Measurements from ENCODE around the gene RAB3IL1. TPM values are rescaled to one million over a fixed set of nuclear protein-coding genes. Genes with fewer than 3 reads are reported as not detected.
A peak's percentile ranks its signal among the peaks of the same experiment; 100 is the strongest.

The RAB3IL1 gene
- total and polyA plus RNA-seq, 8 donors, result 9.3 to 15.4 (median 11.1) TPM

GRCh38 chr11:61872935-61873565 lies 44.3 kb downstream of the RAB3IL1 start:
- ATAC-seq (no peak), DNase-seq (no peak)
- Histone ChIP-seq H3K36me3 (peaks cover 0 to 1% of the 10 kb centered on the region in 2 donors), H3K27ac (no peak overlapping the region), H3K4me3 (no peak overlapping the region), H3K9me3 (no peaks in the 10 kb centered on the region), H3K27me3 (peaks cover 0 to 8% of the 10 kb centered on the region in 2 donors), H3K4me1 (peaks cover 0 to 7% of the 10 kb centered on the region in 2 donors)
- no peak for TF ChIP-seq CTCF (IDR thresholded peaks at IDR 0.05)
- intact Hi-C loops (cut with DNase I), result no loop called here

GRCh38 chr11:61871158-61871597 lies 46.2 kb downstream of the RAB3IL1 start:
- DNase-seq (peak; percentile 57 to 92 (median 74)), ATAC-seq (peak; percentile 94)
- H3K4me3 ChIP-seq, result no peak overlapping the region
- H3K27me3 ChIP-seq, result peaks cover 0 to 8% of the 10 kb centered on the region in 2 donors
- H3K27ac ChIP-seq, result no peak overlapping the region
- H3K36me3 ChIP-seq, result peaks cover 0 to 5% of the 10 kb centered on the region in 2 donors
- H3K9me3 ChIP-seq, result no peaks in the 10 kb centered on the region
- H3K4me1 ChIP-seq, result peaks cover 0 to 7% of the 10 kb centered on the region in 2 donors
- intact Hi-C loops (cut with DNase I), result no loop called here
- peak; percentile 80 to 86 for TF ChIP-seq CTCF (IDR thresholded peaks at IDR 0.05)

- H3K27me3 ChIP-seq, result peaks cover 0 to 8% of the 10 kb centered on the region in 2 donors
- intact Hi-C loops (cut with DNase I), result no loop called here
- no peak overlapping the region for H3K27ac ChIP-seq
- ATAC-seq, result no peak
- no peak overlapping the region for H3K4me3 ChIP-seq
- H3K36me3 ChIP-seq, result peaks cover 0 to 11% of the 10 kb centered on the region in 2 donors
- TF ChIP-seq CTCF (IDR thresholded peaks at IDR 0.05), result no peak
- no peak for DNase-seq
- H3K9me3 ChIP-seq, result no peaks in the 10 kb centered on the region
- H3K4me1 ChIP-seq, result peaks cover 0 to 7% of the 10 kb centered on the region in 2 donors
Observed at GRCh38 chr11:61870541-61871031, 46.8 kb downstream of the RAB3IL1 start.

GRCh38 chr11:61869708-61870451 lies 47.5 kb downstream of the RAB3IL1 start:
- no peak for TF ChIP-seq CTCF (IDR thresholded peaks at IDR 0.05)
- intact Hi-C loops (cut with DNase I), result no loop called here
- Histone ChIP-seq H3K4me1 (peaks cover 0 to 7% of the 10 kb centered on the region in 2 donors), H3K36me3 (peaks cover 0 to 18% of the 10 kb centered on the region in 2 donors), H3K4me3 (no peak overlapping the region), H3K27me3 (peaks cover 0 to 8% of the 10 kb centered on the region in 2 donors), H3K9me3 (no peaks in the 10 kb centered on the region), H3K27ac (no peak overlapping the region)
- no peak for ATAC-seq
- no peak for DNase-seq

GRCh38 chr11:61869429-61869707 lies 48.0 kb downstream of the RAB3IL1 start:
- H3K36me3 ChIP-seq, result peaks cover 0 to 23% of the 10 kb centered on the region in 2 donors
- DNase-seq (no peak), ATAC-seq (no peak)
- peaks cover 0 to 8% of the 10 kb centered on the region in 2 donors for H3K27me3 ChIP-seq
- no peak overlapping the region for H3K27ac ChIP-seq
- intact Hi-C loops (cut with DNase I), result no loop called here
- no peaks in the 10 kb centered on the region for H3K9me3 ChIP-seq
- no peak for TF ChIP-seq CTCF (IDR thresholded peaks at IDR 0.05)
- peaks cover 0 to 7% of the 10 kb centered on the region in 2 donors for H3K4me1 ChIP-seq
- no peak overlapping the region for H3K4me3 ChIP-seq
